Measurements from ENCODE around the gene KIAA1549. TPM values are rescaled to one million over a fixed set of nuclear protein-coding genes. Genes with fewer than 3 reads are reported as not detected.

The KIAA1549 gene
- total and polyA plus RNA-seq, 10 of the 15 experiments (the other 5 are each of a cell fraction or from before 2014, with no cell fraction given): 0.02 to 0.82 (median 0.22) TPM

GRCh38 chr7:138932427-138932826, 48.8 kb downstream of the KIAA1549 start:
- Histone ChIP-seq H3K27ac (ENCODE audit: control insufficient read depth, insufficient read depth) (no peak overlapping the region), H3K4me1 (ENCODE audit: control insufficient read depth, insufficient read depth, low read length) (no peaks in the 10 kb centered on the region), H3K36me3 (ENCODE audit: control insufficient read depth in 2 of 2, insufficient read depth in 2 of 2, low read length in 1 of 2) (no peaks in the 10 kb centered on the region), H3K27me3 (replicated peaks in 1 of 2; ENCODE audit: control insufficient read depth in 2 of 2, insufficient read depth in 2 of 2, low read length in 1 of 2) (no peaks in the 10 kb centered on the region), H4K20me1 (ENCODE audit: control insufficient read depth, insufficient read depth) (no peaks in the 10 kb centered on the region), H3K4me2 (ENCODE audit: control insufficient read depth, insufficient read depth) (no peak overlapping the region), H3K4me3 (no peak overlapping the region), H3K79me2 (ENCODE audit: control insufficient read depth, insufficient read depth, low read length) (no peaks in the 10 kb centered on the region), H3K9ac (ENCODE audit: control insufficient read depth, insufficient read depth, low read length) (no peak overlapping the region), H3K9me3 (replicated peaks; ENCODE audit: control insufficient read depth, insufficient read depth, low read length) (no peaks in the 10 kb centered on the region), H2AFZ (ENCODE audit: control insufficient read depth, low read depth, low read length) (no peak overlapping the region)
- DNase-seq (ENCODE audit: low read depth, low spot score): no peak
- intact Hi-C loops (cut with micrococcal nuclease; ENCODE audit: unreplicated experiment): no loop called here
- ChIA-PET POLR2A (no interaction called here), RAD21 (ENCODE audit: unreplicated experiment) (no interaction called here), CTCF (interaction anchor here (0.6 kb wide), 1 partner anchor 300 kb away, joined by 3 read pairs; no protein-coding TSS in a partner anchor), SMC1A (ENCODE audit: uncharacterized antibody, unreplicated experiment) (no interaction called here)
- in situ Hi-C loops (cut with MboI): no loop called here
- no peak for ATAC-seq
- no peak for TF ChIP-seq MAX (IDR thresholded peaks at IDR 0.05; ENCODE audit: low read depth, low read length)
- no peak for TF ChIP-seq ESRRA (IDR thresholded peaks at IDR 0.05; ENCODE audit: low read length)
- TF ChIP-seq RUNX3 (IDR thresholded peaks at IDR 0.05; ENCODE audit: low read length): no peak
- TF ChIP-seq CBX3 (IDR thresholded peaks at IDR 0.05; ENCODE audit: borderline replicate concordance, low read depth): no peak
- no peak for TF ChIP-seq MTA3 (IDR thresholded peaks at IDR 0.05; ENCODE audit: borderline replicate concordance, low read length)
- no peak for TF ChIP-seq ZBTB33 (IDR thresholded peaks at IDR 0.05)
- no peak for TF ChIP-seq SMAD1 (IDR thresholded peaks at IDR 0.05; ENCODE audit: low read depth, partially characterized antibody)
- no peak for TF ChIP-seq GABPA (IDR thresholded peaks at IDR 0.05; ENCODE audit: low read depth)
- TF ChIP-seq RAD21 (IDR thresholded peaks at IDR 0.05; ENCODE audit: insufficient read depth, low read depth, low read length): no peak
- TF ChIP-seq CHD2 (IDR thresholded peaks at IDR 0.05; ENCODE audit: borderline replicate concordance, low read depth, low read length): no peak
- TF ChIP-seq BCL11A (IDR thresholded peaks at IDR 0.05; ENCODE audit: low read depth, low read length): no peak
- TF ChIP-seq PRDM15 (CRISPR knock-in tag; IDR thresholded peaks at IDR 0.05): no peak
- TF ChIP-seq TCF7 (IDR thresholded peaks at IDR 0.05; ENCODE audit: borderline replicate concordance): no peak
- no TSS peak for BruUV-seq (replicated peaks)
- 66% methylated on average over 5 of the region's 5 CpGs for WGBS (ENCODE audit: insufficient coverage, insufficient replicate concordance, low lambda C conversion rate, missing lambda C conversion rate)
- FAIRE-seq: no peak
